Body of pancreas (tissue), 4 donors: ENCODE data around the gene RSPH6A.

Source experiments
- CTCF ChIP-seq, 7 experiments: fragments of 450-650 bp in 4 of 7; fragments of 200-600 bp in 3 of 7; sonication (generic) in 3 of 7; IDR thresholded peaks; one replicate each; pipeline ENCODE4 v1.5.1; 2016 to 2019; ENCODE audit warnings: antibody characterized with exemption in 7 of 7
- POLR2A ChIP-seq, 3 donors: fragments of 450-650 bp; IDR thresholded peaks; one replicate each; pipeline ENCODE4 v1.6.1; 2016; ENCODE audit warnings: antibody characterized with exemption in 3 of 3, mild to moderate bottlenecking in 2 of 3

DNA sequence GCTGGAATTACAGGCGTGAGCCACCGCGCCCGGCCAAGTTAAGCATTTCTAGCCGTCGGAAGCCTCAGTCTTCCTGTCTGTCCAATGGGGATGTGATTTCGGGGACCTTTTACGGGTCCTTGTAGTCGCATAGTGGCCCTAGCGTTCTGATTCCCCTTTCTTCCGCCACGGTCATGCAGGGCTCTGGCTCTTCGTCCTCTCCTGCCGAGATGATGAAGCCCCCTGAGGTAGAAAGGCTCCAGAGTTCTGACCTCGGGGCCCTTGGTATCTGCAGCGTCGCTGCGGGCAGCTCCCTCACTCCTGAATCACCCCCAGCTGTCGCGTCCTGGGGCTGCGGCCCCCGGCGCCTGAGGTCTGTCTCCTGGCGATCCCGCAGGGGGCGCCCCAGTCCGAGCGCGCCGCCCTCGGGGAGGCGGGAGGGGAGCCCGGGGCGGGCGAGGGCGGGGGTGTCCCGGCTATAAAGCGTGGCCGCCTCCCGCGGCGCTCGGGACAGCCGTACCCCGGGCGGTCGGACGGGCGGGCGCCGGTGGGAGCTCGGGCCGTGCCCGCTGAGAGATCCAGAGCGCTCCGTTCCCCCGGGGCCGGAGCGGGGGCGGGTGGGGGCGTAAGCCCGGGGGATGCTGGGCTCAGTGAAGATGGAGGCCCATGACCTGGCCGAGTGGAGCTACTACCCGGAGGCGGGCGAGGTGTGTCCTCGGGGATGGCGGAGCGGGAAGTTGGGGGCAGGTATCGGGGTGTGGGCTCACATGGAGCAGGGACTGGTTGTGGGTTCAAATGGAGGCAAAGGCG, 48.9 kb upstream of the RSPH6A start, which contains the start of gene FOXA3:
- TF ChIP-seq CTCF (IDR thresholded peaks at IDR 0.05) = peak; percentile 78 to 98 (median 90)
- peak; percentile 70 to 84 (median 81) for TF ChIP-seq POLR2A (IDR thresholded peaks at IDR 0.05)
